CD4-positive, alpha-beta T cell (primary cell): Measurements from ENCODE around the gene SMAD4. TPM values are rescaled to one million over a fixed set of nuclear protein-coding genes. Genes with fewer than 3 reads are reported as not detected.

Experiments used
- ATAC-seq: fragments of 200-7000 bp; cut with Tn5 transposase; one replicate; pipeline ENCODE4 v1.10.0; 2022; ENCODE audit warnings: mild to moderate bottlenecking; ENCODE audit not compliant: poor library complexity
- CTCF ChIA-PET: fragments of 350-600 bp; sonication (Branson Sonifier 250); formaldehyde crosslinking; loops from one replicate; lab custom pipeline; 2021; ENCODE audit warnings: antibody characterized with exemption, inconsistent platforms; lab: Charles Lee
- POLR2A ChIA-PET: fragments of 350-600 bp; sonication (Branson Sonifier 250); formaldehyde crosslinking; loops from one replicate; lab custom pipeline; 2021; ENCODE audit warnings: antibody characterized with exemption, inconsistent platforms; lab: Charles Lee
- DNase-seq, 14 experiments: peaks; one replicate each; pipeline ENCODE4 v3.0.0-alpha.2; 2013 to 2020; ENCODE audit warnings: mixed read lengths in 2 of 14
- H3K27ac ChIP-seq, 2 donors: one replicate each; pipeline versions ENCODE4 v1.5.1 to v1.7.0; 2013; ENCODE audit warnings: low read length in 2 of 2, low read depth in 1 of 2, mild to moderate bottlenecking in 1 of 2
- H3K27me3 ChIP-seq, 2 experiments: 1 replicate in 1 of 2; 2 replicates in 1 of 2; pipeline versions ENCODE4 v1.6.1 to v1.7.0; 2013; ENCODE audit warnings: low read length in 2 of 2, control low read depth in 1 of 2, mild to moderate bottlenecking in 1 of 2, moderate library complexity in 1 of 2; ENCODE audit not compliant: insufficient read depth in 2 of 2, control insufficient read depth in 1 of 2
- H3K36me3 ChIP-seq: one replicate; pipeline ENCODE4 v1.6.1; 2013; ENCODE audit warnings: low read length, control low read depth; ENCODE audit not compliant: insufficient read depth
- H3K4me1 ChIP-seq: one replicate; pipeline ENCODE4 v1.6.1; 2013; ENCODE audit warnings: low read length, control low read depth; ENCODE audit not compliant: insufficient read depth
- H3K4me3 ChIP-seq: one replicate; pipeline ENCODE4 v1.5.1; 2013; ENCODE audit warnings: mild to moderate bottlenecking, low read length, moderate library complexity
- H3K9me3 ChIP-seq, 2 experiments: 1 replicate in 1 of 2; 2 replicates in 1 of 2; pipeline versions ENCODE4 v1.6.1 to v1.7.0; 2013; ENCODE audit warnings: low read length in 2 of 2, mild to moderate bottlenecking in 2 of 2, control low read depth in 1 of 2, moderate library complexity in 1 of 2; ENCODE audit not compliant: control insufficient read depth in 1 of 2, insufficient read depth in 1 of 2
- H3K27ac Mint-ChIP-seq: one replicate; pipeline ENCODE4 v1.8.0; 2020; ENCODE audit warnings: mixed read lengths
- H3K27me3 Mint-ChIP-seq: one replicate; pipeline ENCODE4 v1.8.0; 2021; ENCODE audit warnings: mixed read lengths
- H3K36me3 Mint-ChIP-seq: one replicate; pipeline ENCODE4 v1.8.0; 2021; ENCODE audit warnings: low read depth, mixed read lengths
- H3K4me1 Mint-ChIP-seq: one replicate; pipeline ENCODE4 v1.8.0; 2021; ENCODE audit warnings: low read depth, mixed read lengths
- H3K4me3 Mint-ChIP-seq: one replicate; pipeline ENCODE4 v1.8.0; 2020; ENCODE audit warnings: mild to moderate bottlenecking, mixed read lengths
- H3K9me3 Mint-ChIP-seq: one replicate; pipeline ENCODE4 v1.8.0; 2020; ENCODE audit warnings: mixed read lengths
- intact Hi-C, 2 experiments: fragments of 100-400 bp; cut with DNase I in 1 of 2; cut with micrococcal nuclease in 1 of 2; formaldehyde crosslinking; loops; one replicate each; pipeline versions ENCODE4 v1.15.1 to v1.9.0; 2023 to 2025; cut with DNase I, micrococcal nuclease
- total RNA-seq, 174 experiments: library from RNA in 2 of 174; stranded (reverse) in 2 of 174; gene quantifications; one replicate each; pipeline ENCODE4 v1.2.3 and lab custom pipeline; 2021 to 2026
- TF ChIP-seq, protein P1 (sequence below): fragments of 200-600 bp; IDR thresholded peaks from one replicate; pipeline ENCODE4 v1.8.0; 2022; ENCODE audit warnings: antibody characterized with exemption, mild to moderate bottlenecking

Gene SMAD4
- total RNA-seq, 2 experiments from 2014 or later: 82.0 to 82.9 TPM

DNA sequence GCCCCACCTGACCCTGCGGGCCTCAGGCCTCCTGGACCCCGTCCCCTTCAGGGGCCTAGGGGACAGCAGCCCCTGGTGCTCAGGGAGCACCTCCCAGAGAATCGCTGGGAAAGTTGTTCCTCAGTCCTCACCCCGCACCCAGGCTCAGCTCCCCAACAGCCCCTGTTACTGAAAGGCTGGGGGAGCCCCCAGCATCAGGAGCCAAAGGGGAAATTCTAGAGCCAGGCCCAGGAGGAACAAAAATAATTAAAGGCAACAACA, 91.5 kb downstream of the SMAD4 start:
- POLR2A ChIA-PET: no interaction called here
- Histone ChIP-seq H3K4me3 (no peak overlapping the region), H3K27me3 (peaks cover 0 to 2% of the 10 kb centered on the region in 2 experiments), H3K27ac (no peak overlapping the region), H3K9me3 (peaks cover 0 to 15% of the 10 kb centered on the region in 2 experiments), H3K4me1 (no peaks in the 10 kb centered on the region), H3K36me3 (no peaks in the 10 kb centered on the region)
- TF ChIP-seq, protein P1, sequence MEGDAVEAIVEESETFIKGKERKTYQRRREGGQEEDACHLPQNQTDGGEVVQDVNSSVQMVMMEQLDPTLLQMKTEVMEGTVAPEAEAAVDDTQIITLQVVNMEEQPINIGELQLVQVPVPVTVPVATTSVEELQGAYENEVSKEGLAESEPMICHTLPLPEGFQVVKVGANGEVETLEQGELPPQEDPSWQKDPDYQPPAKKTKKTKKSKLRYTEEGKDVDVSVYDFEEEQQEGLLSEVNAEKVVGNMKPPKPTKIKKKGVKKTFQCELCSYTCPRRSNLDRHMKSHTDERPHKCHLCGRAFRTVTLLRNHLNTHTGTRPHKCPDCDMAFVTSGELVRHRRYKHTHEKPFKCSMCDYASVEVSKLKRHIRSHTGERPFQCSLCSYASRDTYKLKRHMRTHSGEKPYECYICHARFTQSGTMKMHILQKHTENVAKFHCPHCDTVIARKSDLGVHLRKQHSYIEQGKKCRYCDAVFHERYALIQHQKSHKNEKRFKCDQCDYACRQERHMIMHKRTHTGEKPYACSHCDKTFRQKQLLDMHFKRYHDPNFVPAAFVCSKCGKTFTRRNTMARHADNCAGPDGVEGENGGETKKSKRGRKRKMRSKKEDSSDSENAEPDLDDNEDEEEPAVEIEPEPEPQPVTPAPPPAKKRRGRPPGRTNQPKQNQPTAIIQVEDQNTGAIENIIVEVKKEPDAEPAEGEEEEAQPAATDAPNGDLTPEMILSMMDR: no peak
- H3K9me3 Mint-ChIP-seq: peaks cover 2% of the 10 kb centered on the region
- DNase-seq: no peak
- CTCF ChIA-PET: no interaction called here
- H3K4me1 Mint-ChIP-seq: no peaks in the 10 kb centered on the region
- H3K4me3 Mint-ChIP-seq: no peak overlapping the region
- no peaks in the 10 kb centered on the region for H3K27me3 Mint-ChIP-seq
- intact Hi-C loops: no loop called here
- H3K27ac Mint-ChIP-seq: no peak overlapping the region
- ATAC-seq: no peak
- no peaks in the 10 kb centered on the region for H3K36me3 Mint-ChIP-seq

DNA sequence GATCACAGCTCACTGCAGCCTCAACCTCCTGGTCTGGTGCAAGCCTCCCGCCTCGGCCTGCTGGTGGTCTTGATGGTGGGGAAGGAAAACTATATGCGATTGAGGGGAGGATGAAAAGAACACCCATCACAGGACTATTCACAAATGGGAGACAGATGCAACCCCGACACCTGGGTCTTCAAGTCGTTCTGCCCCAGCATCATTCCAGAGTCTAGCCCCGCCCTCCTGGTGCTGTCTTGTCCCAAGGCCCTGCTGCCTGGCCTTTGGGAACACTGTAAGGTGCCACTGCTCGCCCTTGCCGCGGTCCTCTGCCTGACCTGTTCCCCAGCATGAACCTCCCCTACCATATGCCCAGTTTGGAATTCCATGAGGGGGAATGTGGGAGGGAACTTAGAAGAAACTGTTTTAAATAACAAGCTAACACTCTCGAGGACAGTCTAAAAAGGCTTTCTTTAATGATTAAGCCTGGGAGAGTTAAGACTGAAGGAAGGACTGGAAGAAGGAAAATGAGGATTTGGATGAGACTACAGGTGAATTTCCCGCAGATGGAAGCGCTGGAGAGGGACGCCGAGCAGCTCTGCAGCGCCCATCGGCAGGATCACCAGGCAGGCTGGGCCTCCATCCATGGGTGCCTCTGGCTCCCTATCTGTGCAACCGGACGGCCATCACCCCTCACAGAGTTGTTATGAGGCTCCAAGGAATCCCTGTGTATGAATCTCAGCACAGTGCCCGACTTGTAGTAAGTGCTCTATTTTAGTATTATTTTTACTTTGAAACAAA, 92.4 kb downstream of the SMAD4 start:
- Mint-ChIP-seq H3K27me3 (no peaks in the 10 kb centered on the region), H3K27ac (no peak overlapping the region), H3K9me3 (peaks cover 2% of the 10 kb centered on the region), H3K4me1 (no peaks in the 10 kb centered on the region), H3K36me3 (no peaks in the 10 kb centered on the region), H3K4me3 (no peak overlapping the region)
- ChIA-PET CTCF (no interaction called here), POLR2A (no interaction called here)
- Histone ChIP-seq H3K27me3 (peaks cover 0 to 2% of the 10 kb centered on the region in 2 experiments), H3K36me3 (no peaks in the 10 kb centered on the region), H3K27ac (no peak overlapping the region), H3K4me3 (no peak overlapping the region), H3K4me1 (no peaks in the 10 kb centered on the region), H3K9me3 (peaks cover 0 to 10% of the 10 kb centered on the region in 2 experiments)
- intact Hi-C loops: no loop called here
- TF ChIP-seq, protein P1: no peak
- no peak for ATAC-seq
- no peak for DNase-seq

DNA sequence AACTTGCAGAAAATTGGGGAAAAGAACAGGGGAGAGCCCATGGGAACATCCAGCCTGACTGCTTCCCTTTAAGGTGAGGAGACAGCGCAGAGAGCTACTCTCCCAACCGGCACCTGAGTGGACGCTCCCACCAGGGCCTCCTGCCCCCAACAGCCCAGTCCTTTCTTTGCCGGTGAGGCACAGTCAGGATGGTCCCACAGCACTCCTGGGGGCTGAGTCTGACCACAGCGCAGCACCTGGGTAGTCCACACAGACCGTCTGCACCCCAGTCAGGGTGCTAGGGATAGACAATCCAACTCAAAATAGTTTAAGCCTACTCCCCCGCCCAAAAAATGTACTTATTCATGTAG, 93.0 kb downstream of the SMAD4 start:
- TF ChIP-seq, protein P1: no peak
- Histone ChIP-seq H3K4me3 (no peak overlapping the region), H3K27ac (no peak overlapping the region), H3K9me3 (peaks cover 0 to 6% of the 10 kb centered on the region in 2 experiments), H3K4me1 (no peaks in the 10 kb centered on the region), H3K27me3 (peaks cover 0 to 2% of the 10 kb centered on the region in 2 experiments), H3K36me3 (no peaks in the 10 kb centered on the region)
- ATAC-seq (no peak), DNase-seq (no peak)
- CTCF ChIA-PET: no interaction called here
- Mint-ChIP-seq H3K27me3 (no peaks in the 10 kb centered on the region), H3K9me3 (peaks cover 2% of the 10 kb centered on the region), H3K27ac (no peak overlapping the region), H3K4me1 (no peaks in the 10 kb centered on the region), H3K36me3 (no peaks in the 10 kb centered on the region), H3K4me3 (no peak overlapping the region)
- POLR2A ChIA-PET: no interaction called here
- intact Hi-C loops: no loop called here
